ENCODE measurements around the gene NCCRP1.
"Not testable (repeated sequence)": the region's sequence is repeated elsewhere in the genome, so short reads cannot be mapped to it uniquely, and the experiment has no call there.

The NCCRP1 gene

GRCh38 chr19:39208175-39208795 is 11.5 kb downstream of the NCCRP1 start:
- H3K4me1 ChIP-seq (ENCODE audit: insufficient read depth, low read length), result no peaks in the 10 kb centered on the region
- no peaks in the 10 kb centered on the region for H3K36me3 ChIP-seq (ENCODE audit: insufficient read depth, low read length)
- no peaks in the 10 kb centered on the region for H3K27me3 ChIP-seq (ENCODE audit: insufficient read depth, low read length)
- no peaks in the 10 kb centered on the region for H3K9me3 ChIP-seq (ENCODE audit: low read length)
- no peak overlapping the region for H2AFZ ChIP-seq (ENCODE audit: low read depth, low read length)
- H3K4me3 ChIP-seq (ENCODE audit: low read length), result no peak overlapping the region

- Histone ChIP-seq H3K4me1 (ENCODE audit: insufficient read depth, low read length) (no peaks in the 10 kb centered on the region), H3K4me3 (ENCODE audit: low read length) (no peak overlapping the region), H3K9me3 (ENCODE audit: low read length) (no peaks in the 10 kb centered on the region), H3K36me3 (ENCODE audit: insufficient read depth, low read length) (no peaks in the 10 kb centered on the region), H2AFZ (ENCODE audit: low read depth, low read length) (no peak overlapping the region), H3K27me3 (ENCODE audit: insufficient read depth, low read length) (no peaks in the 10 kb centered on the region)
Measured at GRCh38 chr19:39209196-39209595, 12.4 kb downstream of the NCCRP1 start.

DNA sequence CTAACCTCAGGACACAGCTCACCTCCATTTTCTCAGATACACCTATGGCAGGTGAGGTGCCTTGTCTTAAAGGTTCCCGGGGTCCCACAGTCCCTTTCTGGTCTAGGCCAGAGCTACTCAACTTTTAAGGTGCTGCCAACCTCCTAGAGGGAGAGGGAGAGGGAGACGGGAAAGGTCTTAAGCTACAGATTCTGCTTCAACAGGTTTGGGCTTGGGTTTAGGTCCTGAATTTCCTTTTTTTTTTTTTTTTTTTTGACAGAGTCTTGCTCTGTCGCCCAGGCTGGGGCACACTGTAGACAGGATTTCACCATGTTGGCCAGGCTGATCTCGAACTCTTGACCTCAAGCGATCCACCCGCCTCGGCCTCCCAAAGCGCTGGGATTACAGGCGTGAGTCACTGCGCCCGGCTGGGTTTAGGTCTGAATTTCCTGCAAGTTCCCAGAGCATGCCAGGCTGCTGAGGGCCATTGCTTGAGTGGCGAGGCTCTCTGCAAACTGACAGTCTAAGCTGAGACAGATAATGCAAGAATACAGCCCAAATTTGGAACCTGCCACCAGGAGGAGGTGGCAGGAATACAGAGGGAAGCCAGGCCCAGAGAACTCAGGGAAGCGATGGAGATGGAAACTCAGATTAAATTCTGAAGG is 15.1 kb downstream of the NCCRP1 start:
- H3K9me3 ChIP-seq (ENCODE audit: low read length), result no peaks in the 10 kb centered on the region
- H2AFZ ChIP-seq (ENCODE audit: low read depth, low read length), result no peak overlapping the region
- no peaks in the 10 kb centered on the region for H3K4me1 ChIP-seq (ENCODE audit: insufficient read depth, low read length)
- H3K27me3 ChIP-seq (ENCODE audit: insufficient read depth, low read length), result no peaks in the 10 kb centered on the region
- no peaks in the 10 kb centered on the region for H3K36me3 ChIP-seq (ENCODE audit: insufficient read depth, low read length)
- H3K4me3 ChIP-seq (ENCODE audit: low read length), result no peak overlapping the region

GRCh38 chr19:39212375-39212742 is 15.6 kb downstream of the NCCRP1 start:
- H3K36me3 ChIP-seq (ENCODE audit: insufficient read depth, low read length), result no peaks in the 10 kb centered on the region

DNA sequence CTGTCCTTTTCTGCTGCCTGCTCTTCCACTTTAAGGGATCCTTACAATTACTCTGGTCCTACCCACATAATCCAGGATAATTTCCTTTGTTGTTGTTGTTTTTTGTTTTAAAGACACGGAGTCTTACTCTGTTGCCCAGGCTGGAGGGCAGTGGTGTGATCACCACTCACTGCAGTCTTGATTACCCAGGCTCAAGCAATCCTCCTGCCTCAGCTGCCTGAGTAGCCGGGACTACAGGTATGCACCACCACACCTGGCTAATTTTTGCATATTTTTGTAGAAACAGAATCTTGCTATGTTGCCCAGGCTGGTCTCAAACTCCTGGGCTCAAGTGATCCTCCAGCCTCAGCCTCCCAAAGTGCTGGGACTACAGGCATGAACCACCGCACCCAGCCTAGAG is 18.6 kb downstream of the NCCRP1 start:
- not testable (repeated sequence) for H2AFZ ChIP-seq (ENCODE audit: low read depth, low read length); H3K4me1 ChIP-seq (ENCODE audit: insufficient read depth, low read length); H3K9me3 ChIP-seq (ENCODE audit: low read length); H3K36me3 ChIP-seq (ENCODE audit: insufficient read depth, low read length); H3K27me3 ChIP-seq (ENCODE audit: insufficient read depth, low read length); H3K4me3 ChIP-seq (ENCODE audit: low read length)

More at GRCh38 chr19:39212375-39212742, 15.6 kb downstream of the NCCRP1 start:
- Histone ChIP-seq H3K27me3 (ENCODE audit: insufficient read depth, low read length) (no peaks in the 10 kb centered on the region), H3K4me3 (ENCODE audit: low read length) (no peak overlapping the region), H3K9me3 (ENCODE audit: low read length) (no peaks in the 10 kb centered on the region), H3K4me1 (ENCODE audit: insufficient read depth, low read length) (no peaks in the 10 kb centered on the region), H2AFZ (ENCODE audit: low read depth, low read length) (no peak overlapping the region)

GRCh38 chr19:39217094-39217493 is 20.3 kb downstream of the NCCRP1 start:
- Histone ChIP-seq H3K4me1 (ENCODE audit: insufficient read depth, low read length) (no peaks in the 10 kb centered on the region), H2AFZ (ENCODE audit: low read depth, low read length) (no peak overlapping the region), H3K4me3 (ENCODE audit: low read length) (no peak overlapping the region), H3K9me3 (ENCODE audit: low read length) (no peaks in the 10 kb centered on the region), H3K36me3 (ENCODE audit: insufficient read depth, low read length) (no peaks in the 10 kb centered on the region), H3K27me3 (ENCODE audit: insufficient read depth, low read length) (peaks cover 3% of the 10 kb centered on the region)

- Histone ChIP-seq H2AFZ (ENCODE audit: low read depth, low read length) (no peak overlapping the region), H3K4me3 (ENCODE audit: low read length) (no peak overlapping the region), H3K27me3 (ENCODE audit: insufficient read depth, low read length) (peaks cover 3% of the 10 kb centered on the region), H3K36me3 (ENCODE audit: insufficient read depth, low read length) (no peaks in the 10 kb centered on the region), H3K9me3 (ENCODE audit: low read length) (no peaks in the 10 kb centered on the region), H3K4me1 (ENCODE audit: insufficient read depth, low read length) (no peaks in the 10 kb centered on the region)
Measured at GRCh38 chr19:39218230-39219007, 21.7 kb downstream of the NCCRP1 start.

- H3K36me3 ChIP-seq (ENCODE audit: insufficient read depth, low read length); H3K9me3 ChIP-seq (ENCODE audit: low read length); H3K4me1 ChIP-seq (ENCODE audit: insufficient read depth, low read length); H3K4me3 ChIP-seq (ENCODE audit: low read length); H3K27me3 ChIP-seq (ENCODE audit: insufficient read depth, low read length); H2AFZ ChIP-seq (ENCODE audit: low read depth, low read length): not testable (repeated sequence)
Measured at GRCh38 chr19:39219108-39219507, 22.3 kb downstream of the NCCRP1 start.

DNA sequence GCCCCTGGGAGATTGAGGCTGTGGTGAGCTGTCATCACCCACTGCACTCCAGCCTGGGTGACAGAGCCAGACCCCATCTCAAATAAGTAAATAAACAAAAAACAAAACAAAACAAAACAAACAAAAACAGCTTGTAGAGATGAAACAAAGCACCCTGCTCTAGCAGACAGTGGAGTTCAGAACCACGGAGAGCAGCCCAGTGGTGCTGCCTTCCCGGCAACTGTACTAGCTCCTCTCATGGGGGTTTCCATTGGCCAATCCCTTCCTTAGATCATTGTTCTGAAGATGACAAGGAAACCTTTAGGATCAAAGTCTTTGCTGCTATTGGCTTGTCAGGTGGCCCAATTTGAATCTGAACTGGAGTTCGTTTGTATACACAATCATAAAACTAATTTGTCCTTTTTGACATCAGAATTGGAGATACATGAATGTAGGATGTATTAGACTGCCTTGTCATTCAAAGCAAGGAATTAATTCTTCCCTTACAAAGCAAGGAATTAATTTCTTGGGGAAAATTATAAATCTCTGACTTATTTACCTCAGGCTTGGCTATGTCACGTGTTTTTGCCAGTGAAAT is 27.0 kb downstream of the NCCRP1 start:
- Histone ChIP-seq H3K4me1 (ENCODE audit: insufficient read depth, low read length) (no peaks in the 10 kb centered on the region), H3K4me3 (ENCODE audit: low read length) (no peak overlapping the region), H3K36me3 (ENCODE audit: insufficient read depth, low read length) (no peaks in the 10 kb centered on the region), H2AFZ (ENCODE audit: low read depth, low read length) (no peak overlapping the region), H3K27me3 (ENCODE audit: insufficient read depth, low read length) (peaks cover 5% of the 10 kb centered on the region), H3K9me3 (ENCODE audit: low read length) (no peaks in the 10 kb centered on the region)

DNA sequence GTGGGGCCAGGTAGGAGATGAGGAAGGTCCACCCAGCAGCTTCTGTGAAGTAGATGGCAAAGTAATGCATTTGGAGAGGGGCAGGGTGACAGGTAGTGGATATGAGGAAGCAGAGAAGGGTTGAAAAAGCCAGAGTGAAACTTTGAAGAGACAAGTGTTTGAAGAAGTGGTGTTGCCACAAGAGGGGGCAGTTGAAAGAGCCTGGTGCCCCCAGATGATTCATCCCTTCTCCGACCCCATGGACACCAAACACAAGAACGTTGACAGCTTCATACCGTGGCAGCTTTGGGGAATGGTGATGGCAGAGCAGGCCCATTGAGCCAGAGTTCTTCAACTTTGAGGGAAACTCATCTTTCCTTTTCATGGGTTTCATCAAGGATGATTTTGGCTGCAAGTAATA is 28.1 kb downstream of the NCCRP1 start:
- no peak overlapping the region for H3K4me3 ChIP-seq (ENCODE audit: low read length)
- no peaks in the 10 kb centered on the region for H3K4me1 ChIP-seq (ENCODE audit: insufficient read depth, low read length)
- no peak overlapping the region for H2AFZ ChIP-seq (ENCODE audit: low read depth, low read length)
- H3K9me3 ChIP-seq (ENCODE audit: low read length), result no peaks in the 10 kb centered on the region
- H3K36me3 ChIP-seq (ENCODE audit: insufficient read depth, low read length), result no peaks in the 10 kb centered on the region
- H3K27me3 ChIP-seq (ENCODE audit: insufficient read depth, low read length), result peaks cover 5% of the 10 kb centered on the region

DNA sequence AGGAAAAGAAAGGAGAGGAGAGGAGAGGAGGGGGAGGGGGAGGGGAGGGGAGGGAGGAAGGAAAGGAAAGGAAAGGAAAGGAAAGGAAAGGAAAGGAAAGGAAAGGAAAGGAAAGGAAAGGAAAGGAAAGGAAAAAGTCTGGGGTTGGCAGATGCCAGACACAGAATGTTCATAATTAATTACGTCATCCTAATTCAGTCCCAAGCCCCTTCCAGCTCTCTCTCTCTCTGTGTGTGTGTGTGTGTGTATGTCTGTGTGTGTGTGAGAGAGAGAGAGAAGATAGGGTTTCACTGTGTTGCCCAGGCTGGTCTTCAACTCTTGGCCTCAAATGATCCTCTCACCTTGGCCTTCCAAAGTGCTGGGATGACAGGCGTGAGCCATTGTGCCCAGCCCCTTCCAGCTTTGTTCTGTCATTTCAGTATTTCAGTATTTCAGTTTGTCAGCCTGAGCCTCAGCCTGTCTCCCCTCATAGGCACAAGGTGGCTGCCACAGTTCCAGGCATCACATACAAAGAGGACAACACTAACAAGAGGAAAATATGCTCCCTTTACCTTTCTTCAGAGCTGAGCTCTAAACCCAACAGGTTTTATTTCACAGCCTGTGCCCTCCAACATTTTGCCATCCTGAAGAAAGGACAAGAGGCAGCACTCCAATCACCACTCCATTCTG is 33.5 kb downstream of the NCCRP1 start:
- no peak overlapping the region for H3K4me3 ChIP-seq (ENCODE audit: low read length)
- H3K27me3 ChIP-seq (ENCODE audit: insufficient read depth, low read length), result peaks cover 5% of the 10 kb centered on the region
- no peaks in the 10 kb centered on the region for H3K4me1 ChIP-seq (ENCODE audit: insufficient read depth, low read length)
- H2AFZ ChIP-seq (ENCODE audit: low read depth, low read length), result no peak overlapping the region
- H3K36me3 ChIP-seq (ENCODE audit: insufficient read depth, low read length), result no peaks in the 10 kb centered on the region
- no peaks in the 10 kb centered on the region for H3K9me3 ChIP-seq (ENCODE audit: low read length)

- Histone ChIP-seq H3K36me3 (ENCODE audit: insufficient read depth, low read length) (no peaks in the 10 kb centered on the region), H2AFZ (ENCODE audit: low read depth, low read length) (no peak overlapping the region), H3K4me3 (ENCODE audit: low read length) (no peak overlapping the region), H3K27me3 (ENCODE audit: insufficient read depth, low read length) (peaks cover 15% of the 10 kb centered on the region), H3K4me1 (ENCODE audit: insufficient read depth, low read length) (no peaks in the 10 kb centered on the region), H3K9me3 (ENCODE audit: low read length) (no peaks in the 10 kb centered on the region)
Measured at GRCh38 chr19:39232708-39233107, 35.9 kb downstream of the NCCRP1 start.

- Histone ChIP-seq H2AFZ (ENCODE audit: low read depth, low read length) (no peak overlapping the region), H3K27me3 (ENCODE audit: insufficient read depth, low read length) (peaks cover 20% of the 10 kb centered on the region), H3K9me3 (ENCODE audit: low read length) (no peaks in the 10 kb centered on the region), H3K36me3 (ENCODE audit: insufficient read depth, low read length) (no peaks in the 10 kb centered on the region), H3K4me1 (ENCODE audit: insufficient read depth, low read length) (no peaks in the 10 kb centered on the region), H3K4me3 (ENCODE audit: low read length) (no peak overlapping the region)
Measured at GRCh38 chr19:39236527-39236926, 39.8 kb downstream of the NCCRP1 start.
